ENCODE results near the gene RCN1. TPM values are rescaled to one million over a fixed set of nuclear protein-coding genes. Genes with fewer than 3 reads are reported as not detected.

Gene RCN1
- total RNA-seq, 1 experiment from 2014 or later: 155 TPM

GRCh38 chr11:32065865-32066629 lies 24.8 kb upstream of the RCN1 start:
- Mint-ChIP-seq H3K27me3 (ENCODE audit: insufficient read depth, unreplicated experiment) (peaks cover 73% of the 10 kb centered on the region), H3K4me3 (ENCODE audit: unreplicated experiment) (no peak overlapping the region), H3K4me1 (ENCODE audit: insufficient read depth, unreplicated experiment) (no peaks in the 10 kb centered on the region), H3K9me3 (ENCODE audit: unreplicated experiment) (no peaks in the 10 kb centered on the region), H3K36me3 (ENCODE audit: insufficient read depth, unreplicated experiment) (no peaks in the 10 kb centered on the region), H3K27ac (ENCODE audit: low read depth, unreplicated experiment) (no peak overlapping the region)
- ChIA-PET POLR2A (interaction anchor here (0.6 to 0.7 kb wide), 2 partner anchors 426 to 486 kb away, joined by 3 read pairs; no protein-coding TSS in a partner anchor), CTCF (interaction anchor here (0.5 to 7.2 kb wide), 3 partner anchors 14 to 480 kb away, joined by 3 to 70 read pairs (median 3); no protein-coding TSS in a partner anchor)
- intact Hi-C loops (cut with micrococcal nuclease): loop anchor here (5.0 kb wide), 1 partner anchor 91 kb away; no protein-coding TSS in a partner anchor
- BruUV-seq (replicated peaks): no TSS peak
- DNase-seq (ENCODE audit: unreplicated experiment): no peak
- TF ChIP-seq CTCF (IDR thresholded peaks at IDR 0.05; ENCODE audit: unreplicated experiment): no peak

GRCh38 chr11:32068134-32068870 lies 22.6 kb upstream of the RCN1 start:
- intact Hi-C loops (cut with micrococcal nuclease): loop anchor here (5.0 kb wide), 1 partner anchor 89 kb away; no protein-coding TSS in a partner anchor
- POLR2A ChIA-PET: interaction anchor here (0.6 kb wide), 2 partner anchors 12 to 23 kb away, joined by 3 read pairs; partner anchors contain the start of gene RCN1
- DNase-seq (ENCODE audit: unreplicated experiment): no peak
- CTCF ChIA-PET: interaction anchor here (0.6 to 7.2 kb wide), 6 partner anchors 16 to 827 kb away, joined by 3 to 70 read pairs (median 3); no protein-coding TSS in a partner anchor
- H3K4me3 Mint-ChIP-seq (ENCODE audit: unreplicated experiment): no peak overlapping the region
- no peak overlapping the region for H3K27ac Mint-ChIP-seq (ENCODE audit: low read depth, unreplicated experiment)
- H3K36me3 Mint-ChIP-seq (ENCODE audit: insufficient read depth, unreplicated experiment): no peaks in the 10 kb centered on the region
- no peak for TF ChIP-seq CTCF (IDR thresholded peaks at IDR 0.05; ENCODE audit: unreplicated experiment)
- no TSS peak for BruUV-seq (replicated peaks)
- H3K27me3 Mint-ChIP-seq (ENCODE audit: insufficient read depth, unreplicated experiment): peaks cover 88% of the 10 kb centered on the region
- H3K4me1 Mint-ChIP-seq (ENCODE audit: insufficient read depth, unreplicated experiment): no peaks in the 10 kb centered on the region
- no peaks in the 10 kb centered on the region for H3K9me3 Mint-ChIP-seq (ENCODE audit: unreplicated experiment)

GRCh38 chr11:32069361-32070058 lies 21.4 kb upstream of the RCN1 start:
- no TSS peak for BruUV-seq (replicated peaks)
- ChIA-PET POLR2A (no interaction called here), CTCF (interaction anchor here (0.7 kb wide), 2 partner anchors 14 to 106 kb away, joined by 3 read pairs; no protein-coding TSS in a partner anchor)
- TF ChIP-seq CTCF (IDR thresholded peaks at IDR 0.05; ENCODE audit: unreplicated experiment): no peak
- Mint-ChIP-seq H3K27me3 (ENCODE audit: insufficient read depth, unreplicated experiment) (peaks cover 78% of the 10 kb centered on the region), H3K27ac (ENCODE audit: low read depth, unreplicated experiment) (no peak overlapping the region), H3K4me1 (ENCODE audit: insufficient read depth, unreplicated experiment) (no peaks in the 10 kb centered on the region), H3K9me3 (ENCODE audit: unreplicated experiment) (no peaks in the 10 kb centered on the region), H3K36me3 (ENCODE audit: insufficient read depth, unreplicated experiment) (no peaks in the 10 kb centered on the region), H3K4me3 (ENCODE audit: unreplicated experiment) (no peak overlapping the region)
- intact Hi-C loops (cut with micrococcal nuclease): loop anchor here (5.0 kb wide), 1 partner anchor 88 kb away; no protein-coding TSS in a partner anchor
- DNase-seq (ENCODE audit: unreplicated experiment): no peak

Measured in MCF 10A (cell line).